Vagina (tissue), 2 donors: ENCODE data around the gene SYNDIG1. TPM values are rescaled to one million over a fixed set of nuclear protein-coding genes. Genes with fewer than 3 reads are reported as not detected.

Source experiments
- DNase-seq, 2 donors: peaks; one replicate each; pipeline ENCODE4 v3.0.0-alpha.2; 2017; ENCODE audit errors: extremely low spot score in 2 of 2
- H3K27ac ChIP-seq: fragments of 200-600 bp; sonication (generic); one replicate; pipeline ENCODE4 v1.5.1; 2019
- H3K27me3 ChIP-seq: fragments of 200-600 bp; sonication (generic); one replicate; pipeline ENCODE4 v1.5.1; 2019
- H3K36me3 ChIP-seq, 2 donors: fragments of 200-600 bp; sonication (generic); one replicate each; pipeline ENCODE4 v1.5.1; 2017 to 2019
- H3K4me1 ChIP-seq: fragments of 200-600 bp; sonication (generic); one replicate; pipeline ENCODE4 v1.5.1; 2019
- H3K4me3 ChIP-seq, 2 donors: fragments of 200-600 bp; sonication (generic); 1 replicate in 1 of 2; 2 replicates in 1 of 2; pipeline ENCODE4 v1.5.1; 2016 to 2019
- H3K9me3 ChIP-seq: fragments of 200-600 bp; sonication (generic); one replicate; pipeline ENCODE4 v1.5.1; 2019
- CTCF ChIP-seq, 3 experiments: fragments of 450-650 bp in 2 of 3; fragments of 200-600 bp in 1 of 3; sonication (generic) in 1 of 3; IDR thresholded peaks; one replicate each; pipeline ENCODE4 v1.5.1; 2017 to 2019; ENCODE audit warnings: antibody characterized with exemption in 3 of 3, mild to moderate bottlenecking in 2 of 3, moderate library complexity in 2 of 3
- POLR2A ChIP-seq, 2 donors: fragments of 450-650 bp; IDR thresholded peaks; one replicate each; pipeline ENCODE4 v1.6.1; 2017; ENCODE audit warnings: antibody characterized with exemption in 2 of 2, mild to moderate bottlenecking in 2 of 2, moderate library complexity in 2 of 2
- POLR2AphosphoS5 ChIP-seq, 2 donors: sonication (generic); formaldehyde crosslinking; IDR thresholded peaks; one replicate each; pipeline ENCODE4 v1.9.0; 2017; ENCODE audit warnings: antibody characterized with exemption in 2 of 2, mild to moderate bottlenecking in 2 of 2, low read depth in 1 of 2; ENCODE audit not compliant: insufficient read depth in 1 of 2
- intact Hi-C: fragments of 100-400 bp; cut with DNase I; formaldehyde crosslinking; loops from one replicate; pipeline ENCODE4 v1.15.1; 2023
- total RNA-seq: library from RNA; depleted of rRNA; stranded (reverse); fragments of >200 nt; gene quantifications from one replicate; pipeline ENCODE4 v1.2.3, GENCODE V29; 2016

SYNDIG1 gene
- total RNA-seq, 1 donor from 2014 or later = 3.2 TPM

- H3K9me3 ChIP-seq = no peaks in the 10 kb centered on the region
- no peak for TF ChIP-seq CTCF (IDR thresholded peaks at IDR 0.05)
- no peak for TF ChIP-seq POLR2AphosphoS5 (IDR thresholded peaks at IDR 0.05; ENCODE audit: insufficient read depth in 1 of 2, low read depth in 1 of 2)
- no peak for TF ChIP-seq POLR2A (IDR thresholded peaks at IDR 0.05)
- H3K27ac ChIP-seq = no peak overlapping the region
- H3K36me3 ChIP-seq = no peaks in the 10 kb centered on the region
- H3K4me3 ChIP-seq = no peak overlapping the region
- no peaks in the 10 kb centered on the region for H3K4me1 ChIP-seq
- intact Hi-C loops = no loop called here
- no peaks in the 10 kb centered on the region for H3K27me3 ChIP-seq
- DNase-seq = peak in 1 of 2 donors; percentile 72
These were observed 142.1 kb downstream of the SYNDIG1 start for GRCh38 chr20:24611360-24612140.

DNA sequence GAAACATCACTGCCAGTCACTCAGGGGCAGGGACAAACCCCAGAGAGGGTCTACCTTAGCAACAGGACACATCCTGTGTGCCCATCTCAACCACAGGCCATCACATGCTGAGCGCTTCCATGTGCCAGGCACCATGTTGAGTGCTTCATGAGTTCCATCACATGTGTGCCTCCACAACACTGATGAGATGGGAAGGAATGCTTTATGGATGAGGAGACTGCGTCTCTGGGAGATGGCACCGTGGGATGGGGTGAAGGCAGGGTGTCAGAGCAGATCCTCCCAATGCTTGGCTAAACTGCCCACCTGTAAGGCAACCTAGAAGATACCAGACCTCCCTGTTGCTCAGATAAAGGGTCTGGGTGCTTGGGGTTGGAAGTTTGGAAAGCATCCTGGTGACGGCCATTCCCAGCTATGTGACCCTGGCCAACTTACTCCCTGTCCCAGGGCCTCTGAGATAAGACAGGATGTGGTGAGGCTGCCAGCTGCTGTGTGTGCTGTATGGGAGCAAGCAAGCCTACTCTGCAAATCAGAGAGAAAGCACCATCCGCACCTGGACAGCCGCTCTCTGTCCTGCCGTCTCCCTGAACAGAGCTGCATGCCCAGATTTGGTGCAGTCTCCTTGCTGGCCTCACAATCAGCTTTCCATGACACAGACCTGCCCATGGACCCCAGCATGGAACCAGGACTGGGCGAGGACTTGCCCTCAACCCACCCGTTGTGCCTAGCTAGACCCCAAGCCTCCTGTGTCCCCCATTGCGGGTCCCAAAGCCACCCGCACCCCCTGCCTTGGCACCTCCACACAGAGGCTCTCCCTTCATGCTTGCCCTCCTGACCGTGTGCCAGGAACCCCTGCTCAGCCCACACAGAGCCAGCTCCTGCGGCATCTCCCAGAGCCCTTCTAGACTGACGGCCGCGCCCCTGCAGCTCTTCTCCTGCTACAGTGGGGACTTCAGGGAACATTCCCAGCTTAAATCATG is 143.7 kb downstream of the SYNDIG1 start:
- intact Hi-C loops = no loop called here
- Histone ChIP-seq H3K36me3 (no peaks in the 10 kb centered on the region), H3K27me3 (no peaks in the 10 kb centered on the region), H3K4me3 (no peak overlapping the region), H3K27ac (no peak overlapping the region), H3K9me3 (no peaks in the 10 kb centered on the region), H3K4me1 (no peaks in the 10 kb centered on the region)
- no peak for TF ChIP-seq POLR2AphosphoS5 (IDR thresholded peaks at IDR 0.05; ENCODE audit: insufficient read depth in 1 of 2, low read depth in 1 of 2)
- TF ChIP-seq POLR2A (IDR thresholded peaks at IDR 0.05) = no peak
- no peak for TF ChIP-seq CTCF (IDR thresholded peaks at IDR 0.05)
- DNase-seq = peak; percentile 67 to 74

- DNase-seq = no peak
- TF ChIP-seq POLR2A (IDR thresholded peaks at IDR 0.05) (no peak), CTCF (IDR thresholded peaks at IDR 0.05) (no peak), POLR2AphosphoS5 (IDR thresholded peaks at IDR 0.05; ENCODE audit: insufficient read depth in 1 of 2, low read depth in 1 of 2) (no peak)
- Histone ChIP-seq H3K4me3 (no peak overlapping the region), H3K27me3 (no peaks in the 10 kb centered on the region), H3K36me3 (no peaks in the 10 kb centered on the region), H3K27ac (no peak overlapping the region), H3K4me1 (no peaks in the 10 kb centered on the region), H3K9me3 (no peaks in the 10 kb centered on the region)
- intact Hi-C loops = no loop called here
These were observed 144.9 kb downstream of the SYNDIG1 start for GRCh38 chr20:24614341-24614740.

GRCh38 chr20:24615353-24615752 is 145.9 kb downstream of the SYNDIG1 start:
- H3K27me3 ChIP-seq = no peaks in the 10 kb centered on the region
- H3K36me3 ChIP-seq = no peaks in the 10 kb centered on the region
- no peak overlapping the region for H3K27ac ChIP-seq
- TF ChIP-seq POLR2AphosphoS5 (IDR thresholded peaks at IDR 0.05; ENCODE audit: insufficient read depth in 1 of 2, low read depth in 1 of 2) = no peak
- TF ChIP-seq CTCF (IDR thresholded peaks at IDR 0.05) = no peak
- TF ChIP-seq POLR2A (IDR thresholded peaks at IDR 0.05) = no peak
- peak; percentile 74 for DNase-seq
- no peaks in the 10 kb centered on the region for H3K4me1 ChIP-seq
- H3K4me3 ChIP-seq = no peak overlapping the region
- no peaks in the 10 kb centered on the region for H3K9me3 ChIP-seq
- intact Hi-C loops = no loop called here
